ENCODE data around the gene TMEM250. TPM values are rescaled to one million over a fixed set of nuclear protein-coding genes. Genes with fewer than 3 reads are reported as not detected.

The TMEM250 gene
- polyA plus RNA-seq, 1 donor, result 27.2 TPM

DNA sequence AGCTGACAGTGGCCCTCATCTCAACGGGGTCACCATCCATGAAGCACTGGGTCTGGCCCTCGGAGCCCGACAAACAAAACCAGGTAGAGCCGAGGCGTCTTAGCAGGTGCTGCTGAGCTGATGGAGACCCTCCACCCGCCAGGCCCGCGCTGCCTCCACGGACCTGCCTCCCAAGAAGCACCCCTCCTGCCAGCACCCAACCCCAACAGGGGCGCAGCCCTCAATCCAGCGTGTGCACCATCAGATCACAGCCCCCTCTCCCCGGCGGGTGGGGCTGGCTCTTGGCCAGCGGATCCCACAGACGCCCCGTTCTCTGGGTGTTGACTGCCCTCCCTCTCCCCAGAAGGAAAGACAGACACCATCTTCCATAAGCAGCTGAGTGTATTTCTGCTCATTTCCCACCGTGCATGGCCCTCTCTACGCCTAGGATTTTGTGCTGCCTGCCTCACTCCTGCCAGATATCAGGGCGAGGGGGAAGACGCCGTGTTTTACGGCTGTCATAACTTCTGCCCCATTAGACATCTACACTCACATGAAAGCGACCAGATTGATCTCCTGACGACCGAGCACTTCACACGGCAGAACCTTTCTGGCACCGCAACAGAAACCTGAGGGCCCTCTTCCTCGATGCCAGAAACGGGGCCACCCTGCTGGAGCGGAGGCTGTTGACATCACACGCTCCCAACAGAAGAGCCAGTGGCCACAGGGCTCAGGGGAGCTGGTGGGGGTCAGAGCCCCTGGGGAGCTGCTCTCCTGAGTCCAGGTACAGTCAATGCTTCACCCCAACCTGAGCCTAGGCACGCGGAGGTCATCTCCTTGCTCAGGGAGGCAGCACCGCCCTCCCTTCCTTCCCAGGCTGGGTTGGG lies 35.9 kb downstream of the TMEM250 start:
- DNase-seq, result no peak

DNA sequence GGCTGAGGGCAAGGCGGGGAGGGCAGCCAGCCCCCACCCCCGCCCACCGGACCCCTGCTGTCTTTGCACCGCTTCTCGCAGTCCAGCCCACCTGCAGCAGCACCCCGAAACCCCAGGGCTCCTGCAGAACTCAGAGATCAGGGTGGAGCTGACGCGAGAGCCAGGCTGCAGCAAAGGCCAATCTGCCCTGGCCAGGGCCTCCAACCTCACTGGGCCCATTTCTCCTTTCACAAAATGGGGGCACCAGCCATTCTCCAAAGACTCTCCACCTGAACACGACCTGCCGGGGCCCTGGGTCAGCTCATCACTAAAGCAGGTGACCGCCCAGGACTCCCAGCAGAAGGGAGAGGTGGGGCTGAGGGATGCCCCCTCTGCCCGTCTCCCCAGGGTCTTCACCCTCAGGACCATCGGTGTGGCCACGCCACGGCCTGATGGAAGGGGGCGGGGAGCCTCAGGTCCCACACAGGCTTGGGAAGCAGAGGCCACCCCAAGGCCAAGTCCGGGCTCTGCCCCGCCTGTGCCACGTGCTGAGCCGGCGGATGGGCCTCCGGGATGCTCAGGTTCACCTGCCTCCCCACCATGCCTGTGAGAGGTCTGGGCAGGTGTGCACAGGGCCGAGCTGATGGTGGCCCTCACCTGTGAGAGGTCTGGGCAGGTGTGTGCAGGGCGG lies 36.7 kb downstream of the TMEM250 start:
- no peak for DNase-seq

DNA sequence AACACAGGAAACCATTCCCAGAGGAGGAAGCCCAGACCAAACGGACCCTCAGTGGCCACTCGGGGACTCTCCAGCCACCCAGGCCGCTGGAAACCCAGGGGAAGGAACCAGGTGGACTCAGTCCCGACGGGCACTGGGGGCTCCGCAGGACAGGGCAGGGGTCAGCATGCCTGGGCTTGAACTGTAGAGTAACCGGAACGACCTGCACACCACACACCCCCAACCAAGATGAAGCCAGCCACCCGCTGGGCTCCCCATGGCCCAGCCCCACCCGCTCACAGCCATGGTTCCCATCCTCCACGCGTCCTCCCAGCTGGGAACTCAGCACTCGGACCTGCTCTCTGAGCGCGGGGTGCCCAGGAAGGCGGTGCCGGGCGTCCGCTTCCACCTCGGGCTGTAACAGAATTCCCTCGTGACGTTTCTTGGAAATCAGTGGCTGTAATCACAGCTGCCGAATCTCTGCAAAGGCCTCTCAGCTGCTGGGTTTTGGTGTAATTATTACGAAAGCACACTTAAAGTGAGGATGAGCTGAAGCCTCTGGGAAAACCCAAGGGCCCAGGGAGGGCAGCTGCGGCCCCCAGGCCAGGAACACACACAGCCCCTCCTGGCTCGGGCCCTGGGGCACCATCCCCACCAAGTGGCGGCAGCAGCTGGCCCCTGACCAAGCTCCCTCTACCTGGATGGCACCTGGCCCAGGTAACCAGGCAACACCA lies 37.4 kb downstream of the TMEM250 start:
- no peak for DNase-seq

DNA sequence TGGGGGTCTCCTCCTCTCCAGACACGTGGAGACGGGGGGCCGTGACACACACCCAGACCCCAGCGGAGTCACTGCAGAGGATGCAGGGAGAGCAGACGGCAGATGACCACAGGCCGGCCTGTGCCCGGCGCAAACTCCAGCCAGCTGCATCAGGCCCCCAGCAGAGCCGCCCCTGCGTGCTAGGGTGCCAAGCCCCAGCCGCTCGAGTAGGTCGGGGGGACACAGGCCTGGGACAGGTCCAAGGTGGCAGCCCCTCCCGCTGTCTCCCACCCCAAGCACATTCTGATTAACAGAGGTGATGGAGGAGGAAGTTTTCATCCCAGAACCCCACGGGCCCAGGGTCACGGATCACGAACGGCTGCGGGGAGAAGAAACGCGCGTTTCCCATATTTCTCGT lies 38.0 kb downstream of the TMEM250 start:
- no peak for DNase-seq

DNA sequence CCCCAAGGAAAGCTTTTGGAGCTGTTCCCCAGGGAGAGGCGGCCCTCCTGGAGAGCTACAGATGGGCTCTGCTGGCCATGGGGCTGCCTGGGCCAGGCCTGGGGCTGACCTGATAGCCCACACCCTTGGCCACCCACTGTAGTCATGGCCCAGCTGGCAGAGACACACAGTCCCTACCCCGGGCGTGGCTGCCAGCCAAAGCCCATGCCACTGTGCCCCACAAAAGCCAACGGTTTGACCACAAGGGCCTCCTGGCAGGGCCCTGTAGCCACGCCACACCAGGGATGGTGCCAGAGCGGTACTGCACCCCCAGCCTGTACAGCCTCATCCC lies 38.8 kb downstream of the TMEM250 start:
- no peak for DNase-seq

DNA sequence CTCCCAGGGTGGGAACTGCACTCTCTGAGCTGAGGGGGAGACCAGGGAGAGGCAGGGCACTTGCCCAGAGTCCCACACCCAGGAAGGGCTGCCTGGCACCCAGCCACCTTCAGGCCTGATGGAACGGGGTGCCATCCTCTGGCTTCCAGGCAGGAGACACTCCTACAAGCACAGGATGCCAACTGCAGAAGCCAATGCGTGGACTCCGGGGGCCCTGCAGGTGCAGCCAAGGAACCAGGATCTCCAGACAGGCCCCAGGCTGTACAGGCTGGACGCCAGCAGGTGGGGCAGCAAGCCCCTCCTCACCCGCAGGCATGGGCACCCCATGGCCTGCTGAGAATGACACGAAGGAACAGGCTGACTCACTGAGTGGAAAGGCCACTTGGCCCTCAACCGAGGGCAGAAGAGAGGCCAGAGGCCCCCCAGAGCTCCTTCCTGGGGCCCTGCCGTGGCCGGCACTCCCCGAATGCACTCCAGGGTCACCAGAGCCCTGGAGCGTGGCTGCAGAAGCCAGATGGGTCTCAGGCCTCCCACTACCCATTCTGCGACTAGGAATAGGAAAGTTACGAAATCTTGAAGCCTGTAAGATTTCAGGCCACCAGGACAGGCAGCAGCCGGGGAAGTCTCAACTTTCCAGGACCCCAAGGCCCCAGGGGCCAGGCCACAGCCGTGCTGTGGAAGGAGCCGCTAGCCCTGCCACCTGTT lies 39.3 kb downstream of the TMEM250 start:
- no peak for DNase-seq

DNA sequence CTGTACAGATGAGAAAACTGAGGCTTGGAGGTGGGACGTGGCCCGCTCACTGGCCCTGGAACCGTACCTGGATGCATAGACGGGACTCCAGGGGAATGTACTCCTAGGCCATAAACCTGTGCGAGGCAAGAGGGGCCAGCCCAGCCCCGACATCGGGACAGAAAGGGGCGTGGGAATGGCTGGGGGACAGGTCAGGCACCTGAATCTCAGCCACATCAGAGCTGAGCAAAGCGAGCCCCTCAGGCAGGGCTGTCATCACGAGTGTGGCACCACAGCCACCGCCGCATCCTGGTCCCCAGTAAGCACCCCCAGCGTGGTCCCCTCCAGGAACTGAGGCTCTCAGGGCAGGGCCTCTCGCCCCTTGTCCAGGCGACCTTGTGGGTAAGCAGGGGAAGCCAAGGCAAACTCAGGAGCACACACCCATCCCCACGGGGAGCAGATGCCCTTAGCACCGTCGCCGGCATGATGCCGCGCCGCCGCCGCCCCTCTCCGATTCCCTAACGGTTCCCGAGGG lies 40.1 kb downstream of the TMEM250 start:
- no peak for DNase-seq

DNA sequence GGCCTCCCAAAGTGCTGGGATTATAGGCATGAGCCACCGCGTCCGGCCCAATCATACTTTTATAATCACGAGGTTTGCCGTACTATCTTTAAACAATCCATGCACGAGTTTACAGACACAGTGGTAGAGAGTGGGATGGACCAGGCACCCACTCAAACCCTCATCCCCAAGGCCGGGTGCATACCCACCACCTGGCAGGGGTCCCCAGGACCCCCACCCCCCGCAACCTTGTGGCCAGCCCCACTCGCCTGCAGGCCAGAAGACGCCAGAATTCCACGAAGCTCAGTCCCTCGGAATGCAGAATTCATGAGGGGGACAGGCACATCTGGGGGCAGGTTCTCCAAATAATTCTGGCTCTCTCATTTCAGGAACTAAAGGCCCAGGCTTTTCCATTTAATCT lies 40.7 kb downstream of the TMEM250 start:
- no peak for DNase-seq

DNA sequence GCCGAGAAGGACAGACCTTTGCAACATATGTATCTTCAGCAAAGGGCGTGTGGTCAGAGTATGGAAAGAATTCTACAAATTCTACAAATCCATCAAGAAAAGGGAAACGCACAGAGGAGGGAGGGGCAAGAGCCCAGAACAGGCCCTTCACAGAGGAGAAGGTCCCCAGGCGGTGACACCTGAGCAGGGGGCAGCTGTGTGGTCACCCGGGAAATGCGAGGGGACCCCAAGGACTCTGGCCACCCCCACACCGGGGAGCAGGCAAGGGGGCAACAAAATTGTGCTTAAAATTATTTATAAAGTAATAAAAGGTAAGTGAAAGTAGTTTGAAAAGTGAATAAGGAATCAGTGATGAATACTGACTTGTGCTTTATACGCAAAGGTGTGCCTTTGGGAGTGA lies 41.2 kb downstream of the TMEM250 start:
- DNase-seq, result no peak

DNA sequence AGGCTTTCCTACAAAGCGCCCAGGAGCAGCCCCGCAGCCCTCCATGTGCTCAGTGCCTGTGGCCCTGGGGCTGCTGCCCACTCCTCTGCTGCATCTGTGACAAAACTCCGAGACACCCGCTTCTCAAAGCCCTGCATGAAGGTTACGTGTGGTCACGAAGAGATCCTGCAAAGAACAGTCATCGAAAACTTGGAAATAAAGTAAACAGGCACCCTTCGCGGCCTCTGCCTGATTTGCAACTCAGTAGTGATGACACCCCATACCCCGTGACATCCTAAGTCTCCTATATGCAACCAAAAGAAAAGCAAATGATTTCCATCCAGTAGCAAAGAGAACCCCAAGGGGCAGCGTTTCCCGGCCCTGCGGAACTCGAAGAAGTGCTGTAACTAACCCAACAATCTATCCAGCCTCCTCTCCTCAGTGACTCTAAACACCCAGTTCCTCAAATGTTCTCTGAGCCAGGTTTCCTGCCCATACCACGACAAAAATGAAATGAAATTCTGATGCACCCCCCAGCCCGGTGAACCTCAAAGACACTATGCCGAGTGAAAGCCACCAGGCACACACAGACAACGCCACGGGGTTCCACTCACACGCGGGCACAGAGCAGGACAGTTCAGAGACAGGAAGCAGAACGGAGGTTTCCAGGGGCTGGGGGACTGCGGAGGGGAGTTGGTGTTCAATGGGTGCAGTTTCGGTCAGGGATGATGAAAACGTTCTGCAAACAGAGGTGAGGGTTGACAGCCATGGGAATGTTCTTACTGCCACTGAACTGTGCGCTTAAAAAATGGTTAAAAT lies 42.6 kb downstream of the TMEM250 start:
- DNase-seq, result no peak

DNA sequence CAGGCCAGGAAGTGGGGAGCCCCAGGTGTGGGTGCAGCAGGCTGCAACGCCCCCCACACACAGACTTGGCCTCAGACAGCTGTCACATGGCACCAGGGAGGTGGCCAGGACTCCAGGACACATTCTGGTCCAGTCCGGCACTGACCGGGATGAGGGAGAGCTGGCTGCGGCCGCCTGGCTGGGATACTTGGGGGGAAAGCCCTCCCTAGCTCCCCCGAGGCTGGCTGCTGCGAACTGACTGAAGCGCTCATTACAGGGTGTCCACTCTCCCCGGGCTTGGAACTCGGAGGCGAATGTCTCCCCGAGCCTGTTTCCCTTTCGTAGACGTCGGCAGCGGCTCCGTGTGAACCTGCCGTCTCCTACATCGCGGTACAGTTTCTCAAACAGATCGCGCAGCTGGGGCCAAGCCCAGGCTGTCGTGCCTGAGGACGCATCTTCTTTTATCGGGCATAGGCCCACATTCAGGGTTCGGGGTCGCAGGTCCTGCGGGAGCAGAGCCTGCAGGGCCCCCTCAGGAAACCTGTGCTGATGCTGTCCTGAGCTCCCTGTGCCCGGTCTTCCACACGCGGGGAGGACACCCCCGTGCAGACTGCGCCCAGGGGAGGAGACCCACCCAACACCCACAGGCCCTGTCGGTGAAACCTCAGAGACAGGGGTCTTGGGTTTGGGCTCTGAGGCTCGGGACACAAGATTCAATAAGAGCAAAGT lies 43.4 kb downstream of the TMEM250 start:
- no peak for DNase-seq

DNA sequence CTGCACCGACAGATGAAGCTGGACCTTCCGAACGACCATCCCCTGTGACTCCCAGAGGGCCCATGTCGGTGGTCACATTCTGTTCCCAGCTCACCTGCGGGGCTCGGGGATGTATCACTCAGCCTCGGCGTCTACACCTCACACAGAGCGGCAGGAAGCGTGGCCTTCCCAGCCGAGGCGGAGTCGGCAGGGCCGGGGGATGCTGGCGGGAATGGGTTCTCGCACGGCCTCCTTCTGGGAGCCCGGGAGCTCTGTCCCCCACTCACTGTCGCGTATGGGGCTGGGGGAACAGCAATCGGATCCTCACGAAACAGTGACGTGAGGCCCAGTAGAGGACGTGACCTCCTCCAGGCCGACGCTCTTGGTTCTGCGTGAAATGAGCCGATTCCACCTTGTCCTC lies 44.0 kb downstream of the TMEM250 start:
- no peak for DNase-seq

Other genes with a start within 250 kb of the TMEM250 start
- 29.0 TPM for gene CAMSAP1, start 211.3 kb downstream of the TMEM250 start, polyA plus RNA-seq (ENCODE audit: insufficient read length)
- 48.1 TPM for gene UBAC1, start 157.5 kb downstream of the TMEM250 start, polyA plus RNA-seq (ENCODE audit: insufficient read length)
- 16.0 TPM for gene NACC2, start 23.6 kb downstream of the TMEM250 start, polyA plus RNA-seq (ENCODE audit: insufficient read length)
- not detected for gene LHX3, start 86.3 kb upstream of the TMEM250 start, polyA plus RNA-seq (ENCODE audit: insufficient read length)
- 8.3 TPM for gene QSOX2, start 126.9 kb upstream of the TMEM250 start, polyA plus RNA-seq (ENCODE audit: insufficient read length)
- 0.04 TPM for gene CCDC187, start 185.2 kb upstream of the TMEM250 start, polyA plus RNA-seq (ENCODE audit: insufficient read length)
- gene GPSM1, start 208.7 kb upstream of the TMEM250 start, polyA plus RNA-seq (ENCODE audit: insufficient read length), result 28.5 TPM
- 10.5 TPM for gene DNLZ, start 244.9 kb upstream of the TMEM250 start, polyA plus RNA-seq (ENCODE audit: insufficient read length)